HPDE6-E6E7 (cell line): ENCODE results near the gene DCDC1.

Source experiments
- DNase-seq: peaks from one replicate; pipeline ENCODE4 v3.0.0; 2011; ENCODE audit warnings: missing footprints; ENCODE audit errors: extremely low spot score

The DCDC1 gene

DNA sequence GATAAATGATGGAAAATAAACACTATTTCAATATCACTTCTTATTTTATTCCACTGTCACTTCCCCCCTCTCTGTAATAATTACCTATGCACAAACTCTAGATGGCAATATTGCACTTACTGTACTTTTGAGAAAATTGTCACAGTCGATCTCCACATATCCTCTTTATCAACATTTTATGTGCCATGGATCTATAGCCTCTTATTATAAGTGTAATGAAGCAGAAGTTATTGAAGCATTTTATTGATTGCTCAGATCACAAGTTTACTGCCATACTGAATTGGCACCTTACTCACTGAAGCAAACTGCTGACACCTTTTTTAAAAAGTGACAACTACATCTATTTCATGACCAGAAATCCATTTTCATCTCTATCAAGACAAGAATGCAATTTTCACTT, 133.4 kb downstream of the DCDC1 start:
- DNase-seq, result no peak

DNA sequence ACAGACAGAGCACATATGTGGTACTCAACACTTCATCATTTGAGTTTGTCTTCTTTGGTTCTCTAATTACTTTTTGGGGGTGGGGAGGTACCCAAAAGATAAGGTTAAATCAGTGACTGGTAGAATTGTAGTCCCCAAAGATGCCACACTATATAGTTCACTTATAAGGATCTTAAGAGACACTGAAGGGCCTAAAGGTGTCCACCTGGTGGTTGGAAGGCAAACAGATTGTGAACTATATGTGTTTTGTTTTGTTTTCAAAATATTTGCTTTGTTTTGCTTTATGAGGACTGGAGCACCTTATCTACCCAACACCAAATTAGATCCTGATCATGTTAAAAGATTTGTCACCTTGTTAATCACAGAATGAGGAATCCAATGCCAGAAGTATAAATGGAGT, 136.1 kb downstream of the DCDC1 start:
- DNase-seq, result no peak

DNA sequence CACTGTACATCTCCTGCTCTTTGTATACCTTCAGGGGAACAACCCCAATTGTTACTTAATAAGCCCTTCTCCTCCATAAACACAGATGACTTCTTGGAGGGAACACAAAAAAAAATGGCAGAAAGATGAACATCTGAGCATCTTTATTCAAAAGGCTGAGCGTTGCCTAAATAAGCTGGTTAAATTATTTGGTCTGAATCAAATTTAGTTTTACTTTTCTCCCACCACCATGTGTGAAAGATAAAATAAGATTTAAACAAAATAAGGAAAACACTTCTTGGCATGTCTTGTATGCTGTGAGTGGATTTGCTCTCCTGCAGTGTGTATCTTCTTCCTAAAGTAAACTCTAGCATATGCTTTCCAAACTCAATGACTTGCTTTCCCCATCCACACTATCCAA, 137.9 kb downstream of the DCDC1 start:
- no peak for DNase-seq

DNA sequence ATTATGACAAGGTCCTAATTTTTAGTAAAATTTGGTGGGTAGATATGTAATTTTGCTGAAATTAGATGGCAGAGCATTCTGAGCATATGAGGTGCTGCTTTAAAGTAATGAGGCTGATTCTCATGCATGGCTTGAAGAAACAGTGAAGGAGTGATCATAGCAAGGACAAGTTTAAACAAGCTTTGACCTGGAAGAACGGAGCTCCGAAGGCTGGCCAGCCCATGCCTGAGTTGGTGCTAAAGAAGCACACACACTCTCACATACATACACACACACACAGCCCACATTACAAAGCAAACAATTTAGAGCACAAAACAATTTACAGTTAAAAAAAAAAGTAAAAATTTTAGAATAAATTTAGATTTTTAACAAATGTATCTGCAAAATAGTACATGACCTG, 150.7 kb downstream of the DCDC1 start:
- peak; percentile 25 for DNase-seq

DNA sequence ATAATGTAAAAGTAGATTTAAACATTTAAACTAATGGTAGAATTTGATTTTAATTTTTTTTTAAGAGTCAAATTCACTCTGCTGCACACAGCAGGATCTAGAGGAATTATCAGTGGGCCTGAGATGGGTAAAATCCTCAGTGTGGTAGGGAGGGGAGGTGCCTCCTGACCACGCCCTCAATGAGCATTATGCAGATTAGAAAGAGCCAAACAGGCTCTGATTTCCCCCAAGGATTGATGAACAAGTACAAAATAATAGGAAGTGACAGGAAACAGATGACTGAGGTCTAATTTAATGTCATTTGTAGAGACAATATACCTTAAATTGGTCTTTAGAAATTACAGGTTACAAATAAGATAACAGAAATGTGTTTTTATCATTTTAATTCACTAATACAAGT, 155.2 kb downstream of the DCDC1 start:
- DNase-seq, result no peak

DNA sequence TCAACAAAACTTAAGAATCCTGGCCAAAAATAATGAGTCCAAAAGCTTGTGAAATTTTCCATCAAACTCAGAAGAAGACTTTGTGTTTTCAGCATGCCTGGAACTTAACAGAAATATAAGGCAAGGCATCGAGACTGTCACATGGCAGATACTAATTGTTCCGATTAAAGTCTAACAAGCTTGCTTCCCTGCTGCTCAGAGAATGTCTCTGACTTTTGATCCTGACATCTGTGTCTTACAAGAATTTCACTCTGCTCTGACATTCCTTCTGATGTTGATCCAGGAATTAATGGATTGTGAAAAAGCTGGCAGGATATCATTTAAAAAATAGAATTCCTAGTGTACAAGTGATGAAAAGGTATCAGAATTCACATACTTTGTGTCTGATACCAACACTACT, 170.2 kb downstream of the DCDC1 start:
- DNase-seq, result no peak

DNA sequence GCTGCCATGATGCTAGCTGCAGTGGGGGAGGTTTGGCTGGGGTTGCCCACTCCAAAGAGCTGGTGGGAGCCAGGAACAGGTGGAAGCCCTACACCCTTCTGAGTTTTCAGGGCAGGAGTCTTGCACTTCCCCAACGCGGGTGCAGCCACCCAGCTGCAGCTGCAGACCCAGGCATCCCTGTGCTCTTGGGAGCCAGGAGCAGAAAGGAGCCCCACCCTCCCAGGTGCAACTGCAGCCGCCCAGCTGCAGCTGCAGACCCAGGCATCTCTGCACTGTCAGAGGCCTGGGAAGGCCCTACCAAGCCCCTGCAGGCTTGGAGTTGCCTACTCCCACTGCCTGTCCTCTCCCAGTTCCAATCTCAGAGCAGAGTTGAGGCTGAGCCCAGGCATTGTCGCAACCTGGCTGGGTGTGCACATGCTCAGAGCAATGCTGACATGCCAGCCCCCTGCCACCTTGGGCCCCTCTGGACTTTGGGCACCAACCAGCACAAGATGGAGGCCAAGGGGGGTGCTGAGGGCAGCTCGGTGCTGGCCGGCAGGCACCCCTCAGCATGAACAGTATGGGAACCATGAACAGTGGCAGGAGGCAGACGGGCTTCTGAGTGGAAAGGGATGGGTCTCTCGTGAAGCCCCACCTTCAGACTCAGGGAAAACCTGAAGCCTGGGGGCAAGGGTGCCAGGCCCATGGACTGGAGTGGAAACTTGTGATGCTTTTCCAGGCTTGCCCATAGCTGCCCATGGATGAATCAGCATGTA, 195.4 kb downstream of the DCDC1 start:
- DNase-seq, result no peak

DNA sequence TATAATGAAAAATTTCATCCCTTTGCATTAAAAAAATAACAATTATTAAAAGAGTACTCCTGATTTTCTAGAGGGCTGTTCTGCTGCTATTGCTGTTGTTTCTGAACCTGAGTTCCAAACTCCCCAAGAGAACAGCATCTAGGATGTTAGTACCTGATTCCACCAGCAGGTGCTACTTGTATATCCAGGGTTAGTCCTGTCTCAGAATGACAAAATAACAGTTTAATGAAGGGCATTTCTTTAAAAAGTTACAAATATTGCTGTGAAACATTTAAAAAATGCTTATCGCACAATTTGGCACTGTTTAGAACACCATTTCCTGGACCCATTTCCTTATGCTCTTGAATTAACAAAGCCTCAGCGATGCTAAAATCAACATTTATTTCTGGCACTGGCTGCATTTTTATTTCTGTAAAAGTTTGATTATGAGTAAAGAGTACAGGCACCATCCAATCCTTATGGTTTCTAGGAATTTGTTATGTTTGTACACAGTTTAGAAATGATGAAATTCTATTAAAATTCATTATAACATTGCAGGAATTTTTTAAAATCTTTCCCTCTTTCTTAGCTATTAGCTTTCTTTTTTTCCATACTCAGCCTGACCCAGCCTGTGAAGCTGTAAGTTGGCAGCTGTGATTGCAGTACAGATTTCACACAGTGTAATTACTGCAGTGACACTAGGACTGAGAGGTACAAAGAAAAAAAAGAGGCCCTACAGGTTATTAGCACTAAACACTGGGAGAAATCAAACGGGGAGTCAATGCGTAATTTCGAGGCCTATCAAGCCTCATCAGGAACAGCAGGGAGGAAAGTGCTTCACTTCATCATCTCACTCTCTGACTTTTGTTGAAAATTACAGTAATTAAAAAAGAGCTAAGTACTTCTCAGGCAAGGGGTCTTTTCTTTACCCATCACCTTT, 208.8 kb downstream of the DCDC1 start:
- DNase-seq, result peak; percentile 2

DNA sequence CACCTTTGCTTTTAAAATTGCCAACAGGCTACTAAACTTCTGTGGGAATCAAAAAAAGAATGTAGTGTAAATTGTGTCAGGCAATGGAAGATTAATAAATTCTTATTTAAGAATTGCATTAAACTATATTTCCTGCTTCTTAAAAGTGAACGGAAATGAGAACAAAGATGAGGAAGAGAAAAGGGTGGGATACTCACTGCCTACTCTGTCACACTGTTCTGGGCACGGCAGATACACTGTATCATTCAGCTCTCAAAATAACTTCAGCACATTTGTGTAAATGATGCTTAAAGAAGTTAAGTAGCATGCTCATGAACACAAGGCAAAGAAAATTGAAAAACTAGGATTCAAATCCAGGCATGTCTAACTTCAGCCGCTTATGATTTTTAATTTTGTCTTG, 218.7 kb downstream of the DCDC1 start:
- no peak for DNase-seq

DNA sequence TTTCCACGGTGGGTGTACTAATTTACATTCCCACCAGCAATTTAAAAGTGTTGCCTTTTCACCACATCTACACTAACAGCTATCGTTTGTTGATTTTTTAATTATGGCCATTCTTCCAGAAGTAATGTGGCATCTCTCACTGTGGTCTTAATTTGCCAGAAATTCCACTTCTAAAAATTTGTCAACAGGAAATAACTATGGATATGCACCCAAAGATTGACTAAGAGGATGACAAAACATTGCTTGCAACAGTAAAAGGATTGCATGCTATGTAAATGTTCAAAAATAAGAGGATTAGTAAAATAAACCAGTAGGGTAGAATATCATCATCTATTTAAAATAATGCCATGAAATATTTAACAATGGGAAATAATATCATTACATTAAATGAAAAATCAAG, 219.5 kb downstream of the DCDC1 start:
- no peak for DNase-seq

DNA sequence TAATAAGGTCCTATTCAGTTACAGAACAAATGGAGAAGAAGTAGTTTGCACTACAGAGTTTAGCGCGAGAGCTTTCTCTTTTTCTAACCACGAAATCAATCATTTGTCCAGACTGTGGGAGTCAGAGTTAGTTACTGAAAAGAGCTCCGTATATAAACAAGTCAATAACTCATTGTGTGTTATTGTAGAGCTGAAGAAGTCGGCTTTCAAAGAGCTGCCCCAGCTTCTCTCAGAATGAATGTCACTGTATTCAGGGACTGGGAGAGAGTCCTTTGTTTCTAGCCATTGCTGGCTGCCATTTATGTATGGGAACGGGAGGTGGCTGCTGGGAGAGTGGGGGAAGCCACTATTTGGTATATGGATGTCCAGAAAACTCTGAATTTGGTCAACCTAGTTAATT, 227.8 kb downstream of the DCDC1 start:
- DNase-seq, result no peak

DNA sequence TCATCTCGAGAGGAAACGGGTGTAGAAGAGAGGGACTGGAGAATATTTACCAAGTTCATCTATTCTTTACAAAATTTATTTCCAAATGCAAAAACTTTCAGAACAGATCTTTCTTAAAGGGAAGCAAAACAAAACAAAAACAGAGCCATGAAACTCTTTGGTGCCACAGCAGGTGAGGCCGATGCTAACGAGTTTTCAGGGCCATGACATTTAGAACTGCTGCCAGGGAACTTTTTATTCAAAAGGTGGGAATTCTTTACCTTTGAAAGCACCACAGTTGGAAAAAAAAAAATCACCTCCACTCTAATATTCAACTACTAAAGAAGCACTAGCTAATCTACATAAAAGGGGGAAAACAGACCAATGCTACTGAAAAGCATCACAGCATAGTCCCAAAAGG, 230.1 kb downstream of the DCDC1 start:
- no peak for DNase-seq

DNA sequence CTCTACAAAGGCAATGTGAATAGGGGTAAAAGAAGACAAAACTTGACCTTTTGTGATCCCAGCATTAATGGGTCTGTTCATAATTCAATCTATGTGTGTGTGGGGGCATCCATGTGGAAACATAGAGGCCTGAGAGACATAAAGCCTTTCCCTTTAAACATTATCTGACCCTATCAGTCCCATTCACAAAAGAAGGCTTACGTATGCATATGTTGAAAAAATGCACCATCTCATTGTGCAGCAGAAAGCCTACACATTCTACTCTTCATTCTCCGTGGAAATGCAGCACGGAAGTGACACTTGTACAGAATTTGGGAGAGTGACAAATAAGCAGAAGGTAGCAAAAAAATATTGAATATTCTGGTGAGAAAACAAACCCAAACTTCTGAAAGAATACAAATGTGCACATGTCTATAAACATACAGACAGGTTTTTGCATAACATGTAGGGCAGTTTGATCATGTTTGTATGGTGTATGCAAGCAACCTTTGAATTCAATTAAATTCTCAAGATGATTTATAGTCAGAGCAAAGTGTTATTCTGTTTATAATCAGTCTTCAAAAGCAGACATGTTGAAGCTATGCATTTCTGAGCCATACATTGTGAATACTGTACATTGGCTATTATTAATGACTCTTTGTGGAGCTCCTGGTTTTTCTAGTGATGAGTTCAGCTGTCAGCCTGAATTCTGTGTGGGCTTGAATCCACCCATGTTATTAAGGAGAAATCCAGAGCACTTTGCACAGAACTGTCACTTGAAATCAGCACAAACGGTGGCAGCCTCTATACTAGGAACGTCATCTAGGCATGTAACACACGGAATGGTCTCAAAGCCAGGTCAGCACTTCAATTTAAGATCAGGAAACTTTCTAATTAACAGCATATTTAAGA, 236.8 kb downstream of the DCDC1 start:
- no peak for DNase-seq

DNA sequence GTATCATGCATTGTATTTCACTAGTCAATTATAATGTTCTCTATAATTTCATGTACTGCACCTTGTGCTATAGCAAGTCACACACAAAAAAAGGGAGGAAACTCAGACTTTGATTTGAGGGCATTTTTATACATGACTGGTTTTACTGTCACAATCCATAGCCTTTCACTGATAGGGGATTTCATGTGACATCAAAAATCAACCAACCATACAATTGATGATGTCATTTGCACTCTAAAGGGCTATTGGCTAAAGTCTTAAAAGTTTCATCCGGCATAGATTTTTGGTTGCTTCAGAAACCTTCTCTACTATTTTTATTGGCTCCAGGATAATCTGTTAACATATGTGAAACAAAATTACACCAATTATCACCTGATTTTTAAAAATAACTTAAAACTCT, 237.8 kb downstream of the DCDC1 start:
- DNase-seq, result no peak

DNA sequence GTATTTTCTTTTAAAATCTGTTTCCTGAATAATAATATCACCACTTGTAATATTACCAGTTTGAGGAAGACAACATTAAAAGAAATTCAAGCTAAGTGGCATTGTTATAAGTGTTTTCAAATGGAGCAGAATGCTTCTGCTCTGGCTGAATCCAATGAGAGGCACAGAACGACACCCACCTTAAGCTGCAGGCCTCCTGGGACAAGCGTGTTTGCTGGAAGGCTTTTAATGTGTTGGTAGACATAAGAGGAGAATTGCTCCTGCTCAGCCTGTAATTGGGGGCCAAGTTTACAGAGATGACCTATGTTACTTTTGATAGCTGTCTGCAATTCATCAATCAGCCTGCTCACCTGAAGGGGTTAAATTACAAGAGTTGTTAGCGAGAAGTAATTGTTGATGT, 242.2 kb downstream of the DCDC1 start:
- no peak for DNase-seq

DNA sequence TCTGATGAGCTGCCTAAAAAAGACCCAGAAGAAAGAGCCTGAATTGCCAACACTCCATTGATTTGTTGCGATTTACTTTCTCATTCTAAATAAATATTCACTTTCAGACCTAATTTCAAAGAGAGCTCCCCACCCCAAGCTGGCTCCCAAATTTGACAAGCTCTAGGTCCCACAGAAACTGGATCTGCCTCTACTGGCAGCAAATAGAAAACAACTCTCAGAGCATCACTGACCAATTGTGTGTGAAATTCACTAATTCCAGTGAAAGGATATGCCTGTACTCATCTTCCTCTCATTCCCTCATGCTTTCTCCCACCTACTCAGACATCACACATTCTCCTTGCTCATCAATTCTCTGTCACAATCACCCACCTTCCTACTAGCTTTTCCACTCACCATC, 249.1 kb downstream of the DCDC1 start:
- DNase-seq, result no peak

DNA sequence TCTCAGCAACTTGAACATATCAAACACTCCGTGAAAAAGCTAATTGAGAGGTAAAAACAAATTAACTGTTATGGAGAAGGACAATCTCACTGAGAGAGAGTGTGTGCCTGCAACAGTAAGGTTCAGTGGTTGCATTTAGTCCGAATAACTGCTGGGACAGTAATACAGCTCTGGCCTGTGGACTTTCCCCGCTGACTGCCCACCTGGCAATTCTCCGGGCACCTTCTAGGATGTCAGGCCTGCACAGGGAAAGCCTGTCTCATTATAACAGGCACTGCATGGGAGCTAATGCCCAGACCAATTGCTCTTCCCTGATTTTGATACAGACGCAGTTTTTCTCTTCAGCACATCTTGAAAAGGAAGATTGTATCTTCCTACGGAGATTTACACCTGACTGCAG, 251.0 kb downstream of the DCDC1 start:
- DNase-seq, result no peak

DNA sequence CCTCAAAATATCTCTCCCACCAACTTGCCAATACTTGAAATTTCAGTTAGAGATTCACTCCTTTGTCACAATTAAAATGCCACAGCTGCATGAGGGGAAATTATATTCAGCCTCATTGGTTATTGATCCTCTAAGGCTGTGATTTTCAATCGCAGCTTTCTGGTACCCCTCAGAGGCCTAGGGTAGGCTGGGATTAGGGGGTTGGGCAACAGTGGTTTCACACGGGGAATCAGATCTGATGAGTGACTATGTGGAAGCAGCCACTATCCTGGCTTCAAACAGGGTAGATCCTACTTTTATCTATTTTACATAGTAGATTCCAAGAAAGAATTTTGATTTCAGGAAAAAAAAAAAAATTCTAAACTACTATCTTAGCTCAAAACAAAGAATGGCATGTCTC, 252.5 kb downstream of the DCDC1 start:
- no peak for DNase-seq

DNA sequence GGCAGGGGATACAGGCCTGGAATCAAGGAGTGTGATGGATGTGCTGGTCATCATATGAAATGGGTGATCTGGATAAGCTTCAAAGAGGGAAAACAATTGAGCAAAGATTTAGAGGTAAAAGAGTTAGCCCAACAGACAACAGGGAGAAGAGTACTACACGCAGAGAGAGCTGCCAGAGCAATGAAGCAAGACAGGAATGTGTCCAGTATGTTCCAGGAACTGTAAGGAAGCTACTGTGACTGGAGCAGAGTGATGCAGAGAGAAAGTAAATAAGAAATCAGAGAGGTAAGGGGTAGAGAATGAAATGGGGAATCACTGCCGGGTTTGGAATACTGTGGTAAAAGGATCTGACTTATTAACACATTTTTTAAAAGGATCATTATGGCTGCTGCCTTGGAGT, 255.1 kb downstream of the DCDC1 start:
- no peak for DNase-seq

DNA sequence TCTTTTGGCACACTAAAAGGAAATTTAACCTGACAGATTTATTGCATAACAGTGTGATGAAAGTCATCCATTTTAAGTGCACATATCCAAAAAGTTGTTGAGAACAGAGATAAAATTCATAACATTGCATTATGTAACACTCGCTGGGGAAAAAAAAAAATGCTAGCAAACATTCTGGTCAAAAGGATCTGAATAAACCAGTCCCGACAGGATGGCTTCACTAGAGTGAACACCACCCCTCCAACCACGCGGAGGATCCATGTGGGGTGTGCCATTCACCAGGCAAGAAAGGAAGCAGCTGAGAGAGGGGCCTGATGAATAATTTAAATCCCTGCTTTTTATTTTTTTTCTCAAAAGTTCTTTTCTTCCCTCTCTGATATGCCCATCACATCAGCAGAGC, 258.7 kb downstream of the DCDC1 start:
- no peak for DNase-seq

DNA sequence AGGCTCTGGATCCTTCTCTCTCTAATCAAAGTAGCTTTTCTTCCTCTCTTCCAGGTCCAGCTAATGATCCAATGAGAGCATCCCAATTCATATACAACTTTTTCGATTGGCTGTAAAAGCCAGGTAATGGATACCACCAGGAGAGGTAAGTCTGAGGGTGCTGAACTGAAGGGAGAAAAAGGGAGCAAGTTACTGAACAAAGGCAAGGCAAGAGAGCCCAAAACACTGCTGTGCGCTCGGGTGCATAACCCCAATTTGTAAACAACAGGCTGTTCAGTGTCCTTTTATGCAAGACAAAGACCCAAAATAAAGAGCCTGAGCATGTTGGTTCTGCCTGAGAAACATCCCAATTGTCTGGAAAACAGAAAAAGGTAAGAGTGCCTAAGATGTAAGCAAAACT, 260.1 kb downstream of the DCDC1 start:
- DNase-seq, result no peak

DNA sequence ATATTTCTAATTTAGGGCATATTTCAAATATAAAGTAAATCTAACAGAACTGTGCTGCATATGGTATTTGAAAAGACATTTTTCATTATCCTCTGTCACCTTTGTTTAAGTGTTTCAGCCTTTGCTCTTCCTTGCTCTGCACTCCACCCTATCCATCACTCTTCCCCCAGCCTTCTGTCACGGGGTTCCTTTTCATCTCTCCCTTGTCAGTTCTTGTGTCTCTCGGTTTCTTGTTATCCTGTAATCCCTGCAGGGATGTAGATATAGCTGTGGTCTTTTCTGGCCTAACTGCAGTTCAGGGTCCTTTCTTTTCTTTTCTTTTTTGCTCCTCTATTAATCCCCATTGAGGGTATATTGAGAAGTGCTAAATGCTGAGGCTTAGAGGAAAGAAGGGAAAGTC, 261.9 kb downstream of the DCDC1 start:
- no peak for DNase-seq
